A673 (cell line): ENCODE data around the gene RNF217.

ENCODE experiments used
- CTCF ChIP-seq: fragments of 300-800, 200-600 bp; sonication (generic); conservative IDR thresholded peaks from 2 replicates; pipeline ENCODE4 v1.5.1; 2017; ENCODE audit warnings: low read depth, mild to moderate bottlenecking, antibody characterized with exemption, low read length, moderate library complexity, mixed read lengths
- EZH2 ChIP-seq: fragments of 200-600 bp; sonication (generic); IDR thresholded peaks from 2 replicates; pipeline ENCODE4 v1.6.1; 2017; ENCODE audit warnings: borderline replicate concordance, low read depth, mild to moderate bottlenecking, mixed read lengths, antibody characterized with exemption, low read length; ENCODE audit not compliant: poor library complexity, severe bottlenecking

- no peak for TF ChIP-seq CTCF
- no peak for TF ChIP-seq EZH2
Observed at GRCh38 chr6:125020385-125020784, 58.1 kb downstream of the RNF217 start.
